Naive thymus-derived CD4-positive, alpha-beta T cell (primary cell): ENCODE data around the gene CDK14. TPM values are rescaled to one million over a fixed set of nuclear protein-coding genes. Genes with fewer than 3 reads are reported as not detected.
A peak's percentile ranks its signal among the peaks of the same experiment; 100 is the strongest.

Experiments used
- ATAC-seq: fragments of 150-1000 bp; cut with Tn5 transposase; 2 replicates; pipeline ENCODE4 v1.10.0; 2021; ENCODE audit warnings: mild to moderate bottlenecking, moderate library complexity
- CTCF ChIA-PET: fragments of 350-600 bp; sonication (Branson Sonifier 250); formaldehyde crosslinking; loops from one replicate; lab custom pipeline; 2021; ENCODE audit warnings: antibody characterized with exemption; lab: Charles Lee
- POLR2A ChIA-PET: fragments of 350-600 bp; sonication (Branson Sonifier 250); formaldehyde crosslinking; loops from one replicate; lab custom pipeline; 2021; ENCODE audit warnings: antibody characterized with exemption, inconsistent platforms; lab: Charles Lee
- DNase-seq, 9 donors: peaks; one replicate each; pipeline versions ENCODE4 v3.0.0 to v3.0.0-alpha.2; 2020 to 2022; ENCODE audit warnings: mixed read lengths in 1 of 9
- H3K27ac ChIP-seq: one replicate; pipeline ENCODE4 v1.7.0; 2013; ENCODE audit warnings: mild to moderate bottlenecking, low read depth, low read length, moderate library complexity
- H3K27me3 ChIP-seq, 2 donors: one replicate each; pipeline ENCODE4 v1.7.0; 2013; ENCODE audit warnings: low read length in 2 of 2, mild to moderate bottlenecking in 2 of 2, moderate library complexity in 2 of 2; ENCODE audit not compliant: control insufficient read depth in 2 of 2, insufficient read depth in 2 of 2
- H3K36me3 ChIP-seq, 3 experiments: 1 replicate in 2 of 3; 2 replicates in 1 of 3; pipeline ENCODE4 v1.7.0; 2013; ENCODE audit warnings: low read length in 3 of 3, mild to moderate bottlenecking in 3 of 3, moderate library complexity in 1 of 3; ENCODE audit not compliant: insufficient read depth in 3 of 3, control insufficient read depth in 2 of 3
- H3K4me1 ChIP-seq, 2 donors: one replicate each; pipeline ENCODE4 v1.7.0; 2013; ENCODE audit warnings: low read length in 2 of 2, mild to moderate bottlenecking in 2 of 2, moderate library complexity in 1 of 2; ENCODE audit not compliant: control insufficient read depth in 2 of 2, insufficient read depth in 2 of 2
- H3K4me3 ChIP-seq: 2 replicates; pipeline ENCODE4 v1.7.0; 2013; ENCODE audit warnings: mild to moderate bottlenecking, low read length
- H3K9me3 ChIP-seq, 3 experiments: 1 replicate in 2 of 3; 2 replicates in 1 of 3; pipeline ENCODE4 v1.7.0; 2013; ENCODE audit warnings: low read length in 3 of 3; ENCODE audit not compliant: control insufficient read depth in 2 of 3
- H3K27ac Mint-ChIP-seq, 9 donors: one replicate each; pipeline ENCODE4 v1.8.0; 2020 to 2022; ENCODE audit warnings: mixed read lengths in 9 of 9, mild to moderate bottlenecking in 8 of 9, moderate library complexity in 5 of 9, inconsistent platforms in 2 of 9
- H3K27me3 Mint-ChIP-seq, 5 donors: one replicate each; pipeline ENCODE4 v1.8.0; 2021 to 2022; ENCODE audit warnings: mixed read lengths in 5 of 5, mild to moderate bottlenecking in 1 of 5
- H3K36me3 Mint-ChIP-seq, 5 donors: one replicate each; pipeline ENCODE4 v1.8.0; 2020 to 2022; ENCODE audit warnings: mixed read lengths in 5 of 5, mild to moderate bottlenecking in 3 of 5, inconsistent platforms in 1 of 5
- H3K4me1 Mint-ChIP-seq, 7 donors: one replicate each; pipeline ENCODE4 v1.8.0; 2020 to 2022; ENCODE audit warnings: mixed read lengths in 7 of 7, mild to moderate bottlenecking in 3 of 7, inconsistent platforms in 1 of 7
- H3K4me3 Mint-ChIP-seq, 10 donors: one replicate each; pipeline ENCODE4 v1.8.0; 2020 to 2022; ENCODE audit warnings: mild to moderate bottlenecking in 10 of 10, mixed read lengths in 10 of 10, moderate library complexity in 6 of 10, inconsistent platforms in 2 of 10
- H3K9me3 Mint-ChIP-seq, 11 donors: one replicate each; pipeline ENCODE4 v1.8.0; 2020 to 2022; ENCODE audit warnings: mixed read lengths in 11 of 11, mild to moderate bottlenecking in 4 of 11, inconsistent platforms in 1 of 11, moderate library complexity in 1 of 11
- intact Hi-C, 2 donors: fragments of 100-400 bp; cut with micrococcal nuclease; formaldehyde crosslinking; loops; one replicate each; pipeline ENCODE4 v1.15.1; 2023
- polyA plus RNA-seq, 2 donors: library from polyadenylated mRNA; unstranded; fragments of 300-500 nt; fragmentation: Illumina TruSeq; gene quantifications; one replicate each; pipeline ENCODE4 v1.2.3, GENCODE V29; 2021
- total RNA-seq, 6 experiments: library from RNA in 5 of 6; stranded (reverse) in 5 of 6; gene quantifications; 1 replicate in 5 of 6; 2 replicates in 1 of 6; pipeline ENCODE4 v1.2.3 and lab custom pipeline; 2021 to 2026

The CDK14 gene
- total and polyA plus RNA-seq, 7 experiments from 2014 or later, result 0.05 to 9.9 (median 0.72) TPM; not detected in 1

DNA sequence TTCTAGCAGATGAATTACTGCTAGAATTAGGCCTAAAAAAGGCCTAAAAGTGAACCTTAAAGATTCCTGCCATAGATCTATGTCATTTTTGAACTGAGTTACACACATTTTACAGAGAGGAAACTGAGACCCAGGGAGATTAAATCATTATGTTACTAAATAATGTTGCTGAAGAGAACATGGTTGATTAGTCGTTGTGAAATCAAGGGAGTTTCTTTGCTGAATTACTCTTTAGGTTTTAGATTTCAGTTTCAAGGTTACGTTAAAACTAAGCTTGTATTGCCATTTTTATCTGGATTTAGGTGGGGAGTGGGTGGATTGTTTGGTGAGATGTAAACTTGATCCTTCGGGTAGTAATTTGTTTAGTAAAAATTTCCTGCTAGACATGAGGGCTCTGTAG, 21.3 kb downstream of the CDK14 start:
- DNase-seq, result no peak
- H3K4me3 Mint-ChIP-seq, result no peak overlapping the region
- ATAC-seq, result no peak
- H3K4me1 Mint-ChIP-seq, result peaks cover 0 to 5% (median 0%) of the 10 kb centered on the region in 7 donors
- peaks cover 0 to 13% (median 0%) of the 10 kb centered on the region in 5 donors for H3K27me3 Mint-ChIP-seq
- no peak overlapping the region for H3K27ac Mint-ChIP-seq
- intact Hi-C loops, result no loop called here
- Histone ChIP-seq H3K4me1 (no peaks in the 10 kb centered on the region), H3K36me3 (no peaks in the 10 kb centered on the region), H3K27ac (no peak overlapping the region), H3K27me3 (peaks cover 0 to 6% of the 10 kb centered on the region in 2 donors), H3K9me3 (no peaks in the 10 kb centered on the region), H3K4me3 (no peak overlapping the region)
- no peaks in the 10 kb centered on the region for H3K9me3 Mint-ChIP-seq
- POLR2A ChIA-PET, result no interaction called here
- no peaks in the 10 kb centered on the region for H3K36me3 Mint-ChIP-seq
- CTCF ChIA-PET, result no interaction called here

GRCh38 chr7:90618876-90619275, 22.8 kb downstream of the CDK14 start:
- Mint-ChIP-seq H3K4me1 (peaks cover 0 to 3% (median 0%) of the 10 kb centered on the region in 7 donors), H3K36me3 (no peaks in the 10 kb centered on the region), H3K27ac (no peak overlapping the region), H3K4me3 (no peak overlapping the region), H3K27me3 (peaks cover 0 to 13% (median 3%) of the 10 kb centered on the region in 5 donors), H3K9me3 (no peaks in the 10 kb centered on the region)
- H3K36me3 ChIP-seq, result no peaks in the 10 kb centered on the region
- no peaks in the 10 kb centered on the region for H3K4me1 ChIP-seq
- H3K27ac ChIP-seq, result no peak overlapping the region
- intact Hi-C loops, result no loop called here
- DNase-seq (no peak), ATAC-seq (no peak)
- no peaks in the 10 kb centered on the region for H3K9me3 ChIP-seq
- CTCF ChIA-PET, result no interaction called here
- H3K4me3 ChIP-seq, result no peak overlapping the region
- peaks cover 0 to 6% of the 10 kb centered on the region in 2 donors for H3K27me3 ChIP-seq
- POLR2A ChIA-PET, result no interaction called here

DNA sequence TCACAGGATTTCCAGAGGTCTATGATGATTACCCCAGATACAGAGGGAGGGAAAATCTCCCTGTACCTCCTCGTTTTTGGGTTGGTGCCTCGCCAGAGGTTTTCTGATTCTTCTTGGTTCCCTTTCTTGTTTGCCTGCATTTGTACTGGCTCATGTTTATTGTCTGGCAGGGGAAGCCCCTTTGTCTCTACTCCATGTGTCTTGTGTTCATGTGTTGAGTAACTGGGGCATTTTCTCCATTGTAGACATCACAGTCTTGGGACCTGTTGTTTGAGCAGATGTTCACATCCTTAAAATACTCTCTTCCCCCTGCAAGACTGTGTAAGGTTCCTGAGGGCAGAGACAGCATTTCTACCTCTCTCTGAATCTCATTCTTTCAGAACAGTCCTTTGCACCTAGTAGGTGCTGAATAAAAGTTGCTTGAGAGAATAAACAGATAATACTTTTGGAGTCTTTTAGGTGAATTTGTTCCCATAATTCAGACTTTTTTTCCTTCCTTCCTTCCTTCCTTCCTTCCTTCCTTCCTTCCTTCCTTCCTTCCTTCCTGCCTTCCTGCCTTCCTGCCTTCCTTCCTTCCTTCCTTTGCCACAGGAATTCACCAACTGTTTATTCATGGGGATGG, 25.1 kb downstream of the CDK14 start:
- no peak overlapping the region for H3K27ac ChIP-seq

GRCh38 chr7:90621747-90622140, 25.6 kb downstream of the CDK14 start:
- Histone ChIP-seq H3K4me1 (no peaks in the 10 kb centered on the region), H3K9me3 (no peaks in the 10 kb centered on the region), H3K4me3 (no peak overlapping the region), H3K27me3 (no peaks in the 10 kb centered on the region), H3K27ac (no peak overlapping the region), H3K36me3 (no peaks in the 10 kb centered on the region)
- ChIA-PET CTCF (no interaction called here), POLR2A (no interaction called here)
- Mint-ChIP-seq H3K4me1 (peaks cover 0 to 3% (median 0%) of the 10 kb centered on the region in 7 donors), H3K27ac (no peak overlapping the region), H3K36me3 (no peaks in the 10 kb centered on the region), H3K9me3 (no peaks in the 10 kb centered on the region), H3K27me3 (peaks cover 0 to 13% (median 0%) of the 10 kb centered on the region in 5 donors), H3K4me3 (no peak overlapping the region)
- peak; percentile 53 for ATAC-seq
- intact Hi-C loops, result no loop called here
- no peak for DNase-seq

More for the DNA sequence above, 25.1 kb downstream of the CDK14 start:
- H3K4me1 Mint-ChIP-seq, result peaks cover 0 to 3% (median 0%) of the 10 kb centered on the region in 7 donors
- peaks cover 0 to 13% (median 0%) of the 10 kb centered on the region in 5 donors for H3K27me3 Mint-ChIP-seq
- ChIA-PET POLR2A (no interaction called here), CTCF (no interaction called here)
- intact Hi-C loops, result no loop called here
- DNase-seq (no peak), ATAC-seq (peak; percentile 79)
- H3K4me3 Mint-ChIP-seq, result no peak overlapping the region
- H3K36me3 ChIP-seq, result no peaks in the 10 kb centered on the region
- no peaks in the 10 kb centered on the region for H3K36me3 Mint-ChIP-seq
- H3K4me3 ChIP-seq, result no peak overlapping the region
- no peaks in the 10 kb centered on the region for H3K9me3 Mint-ChIP-seq
- no peaks in the 10 kb centered on the region for H3K9me3 ChIP-seq
- H3K4me1 ChIP-seq, result no peaks in the 10 kb centered on the region
- H3K27me3 ChIP-seq, result no peaks in the 10 kb centered on the region
- H3K27ac Mint-ChIP-seq, result no peak overlapping the region

- CTCF ChIA-PET, result no interaction called here
- Histone ChIP-seq H3K27me3 (no peaks in the 10 kb centered on the region), H3K9me3 (no peaks in the 10 kb centered on the region), H3K27ac (no peak overlapping the region), H3K4me1 (no peaks in the 10 kb centered on the region), H3K36me3 (no peaks in the 10 kb centered on the region), H3K4me3 (no peak overlapping the region)
- ATAC-seq, result no peak
- intact Hi-C loops, result no loop called here
- H3K36me3 Mint-ChIP-seq, result no peaks in the 10 kb centered on the region
- POLR2A ChIA-PET, result no interaction called here
- no peak for DNase-seq
- H3K27ac Mint-ChIP-seq, result no peak overlapping the region
- H3K9me3 Mint-ChIP-seq, result no peaks in the 10 kb centered on the region
- H3K4me1 Mint-ChIP-seq, result peaks cover 0 to 2% (median 0%) of the 10 kb centered on the region in 7 donors
- no peak overlapping the region for H3K4me3 Mint-ChIP-seq
- peaks cover 0 to 13% (median 0%) of the 10 kb centered on the region in 5 donors for H3K27me3 Mint-ChIP-seq
Measured at GRCh38 chr7:90622670-90623069, 26.5 kb downstream of the CDK14 start.

- DNase-seq, result no peak
- Mint-ChIP-seq H3K27ac (no peak overlapping the region), H3K27me3 (peaks cover 0 to 13% (median 3%) of the 10 kb centered on the region in 5 donors), H3K4me1 (peaks cover 0 to 2% (median 0%) of the 10 kb centered on the region in 7 donors), H3K36me3 (no peaks in the 10 kb centered on the region), H3K4me3 (no peak overlapping the region), H3K9me3 (no peaks in the 10 kb centered on the region)
- Histone ChIP-seq H3K36me3 (no peaks in the 10 kb centered on the region), H3K4me3 (no peak overlapping the region), H3K27ac (no peak overlapping the region), H3K9me3 (no peaks in the 10 kb centered on the region), H3K27me3 (no peaks in the 10 kb centered on the region), H3K4me1 (no peaks in the 10 kb centered on the region)
- intact Hi-C loops, result no loop called here
- ATAC-seq, result no peak
- ChIA-PET CTCF (no interaction called here), POLR2A (no interaction called here)
Measured at GRCh38 chr7:90624225-90624911, 28.2 kb downstream of the CDK14 start.
